Retinal pigment epithelial cell (primary cell): ENCODE data around the gene CFAP46.

Experiments
- DNase-seq: peaks from one replicate; pipeline ENCODE4 v3.0.0-alpha.2; 2010; ENCODE audit warnings: low read depth
- H3K4me3 ChIP-seq: 2 replicates; pipeline ENCODE4 v1.5.1; 2011; ENCODE audit warnings: mild to moderate bottlenecking, low read length, control low read depth, moderate library complexity
- CTCF ChIP-seq: conservative IDR thresholded peaks from 2 replicates; pipeline ENCODE4 v1.5.1; 2011; ENCODE audit warnings: low read depth, low read length, control low read depth, inconsistent platforms

CFAP46 gene

GRCh38 chr10:132884041-132884440, 58.3 kb downstream of the CFAP46 start:
- no peak overlapping the region for H3K4me3 ChIP-seq
- no peak for DNase-seq
- TF ChIP-seq CTCF, result no peak

DNA sequence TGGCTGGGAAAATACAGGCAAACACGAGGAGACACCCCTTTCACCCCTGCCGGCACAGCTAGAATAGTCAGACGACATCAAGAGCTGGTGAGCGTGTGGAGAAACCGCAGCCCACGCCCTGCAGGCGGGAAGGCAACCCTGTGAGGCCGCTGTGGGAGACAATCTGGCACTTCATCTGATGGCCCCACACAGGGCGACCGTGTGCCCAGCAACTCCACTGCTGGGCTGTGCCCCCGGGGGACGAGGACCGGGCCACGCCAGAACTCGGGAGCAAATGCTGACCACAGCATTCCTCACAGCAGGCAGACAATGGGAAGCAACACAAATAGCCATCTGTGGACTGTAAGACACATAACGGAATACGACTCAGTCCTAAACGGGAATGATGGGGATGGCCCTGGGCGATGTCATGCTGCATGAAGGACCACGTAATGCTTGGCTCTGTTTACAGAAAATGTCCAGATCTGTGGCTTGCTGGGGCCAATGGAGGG, 58.9 kb downstream of the CFAP46 start:
- no peak for DNase-seq
- no peak for TF ChIP-seq CTCF
- H3K4me3 ChIP-seq, result no peak overlapping the region

- no peak for TF ChIP-seq CTCF
- DNase-seq, result no peak
These were observed 60.1 kb downstream of the CFAP46 start for GRCh38 chr10:132882069-132882951.

GRCh38 chr10:132881186-132881920, 61.0 kb downstream of the CFAP46 start:
- no peak overlapping the region for H3K4me3 ChIP-seq
- no peak for DNase-seq
- no peak for TF ChIP-seq CTCF

More at GRCh38 chr10:132882069-132882951, 60.1 kb downstream of the CFAP46 start:
- no peak overlapping the region for H3K4me3 ChIP-seq

DNA sequence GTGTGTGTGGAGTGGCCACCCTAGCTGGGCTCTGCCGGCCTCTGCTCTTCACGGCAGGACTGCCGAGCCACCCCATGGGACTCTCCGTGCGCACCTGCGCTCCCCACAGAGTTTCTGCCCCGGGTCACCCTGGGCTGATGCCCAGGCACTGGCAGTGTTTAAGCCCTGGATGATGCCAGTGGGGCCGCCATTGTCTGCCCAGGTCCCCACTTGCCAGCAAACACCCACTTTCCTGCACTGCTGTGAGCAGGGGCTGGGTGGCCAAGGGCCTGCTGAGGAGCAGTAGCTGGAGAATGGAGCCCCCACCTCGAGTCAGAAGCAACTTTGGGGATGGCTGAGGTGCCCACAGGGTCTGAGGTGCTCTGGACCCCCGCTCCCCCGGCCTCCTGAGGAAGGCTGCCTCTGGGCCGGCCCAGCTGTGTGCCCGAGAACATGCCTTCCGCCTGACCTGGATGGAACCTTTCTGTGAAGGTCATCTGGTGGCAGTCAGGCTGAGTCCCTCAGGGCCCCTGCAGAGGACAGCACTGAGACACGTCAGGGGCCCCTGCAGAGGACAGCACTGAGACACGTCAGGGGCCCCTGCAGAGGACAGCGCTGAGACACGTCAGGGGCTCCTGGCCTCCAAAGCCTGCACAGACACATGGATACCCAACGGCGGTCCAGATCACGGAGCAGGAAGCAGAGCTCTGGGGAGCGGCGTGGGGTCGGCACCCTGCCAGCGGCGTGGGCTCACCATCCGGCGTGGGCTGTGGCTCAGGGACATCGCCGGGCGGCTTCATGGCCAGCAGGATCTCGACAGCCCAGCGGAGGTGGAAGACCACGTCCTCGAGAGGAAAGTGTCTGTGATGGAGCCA, 62.0 kb downstream of the CFAP46 start:
- no peak for DNase-seq
- H3K4me3 ChIP-seq, result no peak overlapping the region
- no peak for TF ChIP-seq CTCF

DNA sequence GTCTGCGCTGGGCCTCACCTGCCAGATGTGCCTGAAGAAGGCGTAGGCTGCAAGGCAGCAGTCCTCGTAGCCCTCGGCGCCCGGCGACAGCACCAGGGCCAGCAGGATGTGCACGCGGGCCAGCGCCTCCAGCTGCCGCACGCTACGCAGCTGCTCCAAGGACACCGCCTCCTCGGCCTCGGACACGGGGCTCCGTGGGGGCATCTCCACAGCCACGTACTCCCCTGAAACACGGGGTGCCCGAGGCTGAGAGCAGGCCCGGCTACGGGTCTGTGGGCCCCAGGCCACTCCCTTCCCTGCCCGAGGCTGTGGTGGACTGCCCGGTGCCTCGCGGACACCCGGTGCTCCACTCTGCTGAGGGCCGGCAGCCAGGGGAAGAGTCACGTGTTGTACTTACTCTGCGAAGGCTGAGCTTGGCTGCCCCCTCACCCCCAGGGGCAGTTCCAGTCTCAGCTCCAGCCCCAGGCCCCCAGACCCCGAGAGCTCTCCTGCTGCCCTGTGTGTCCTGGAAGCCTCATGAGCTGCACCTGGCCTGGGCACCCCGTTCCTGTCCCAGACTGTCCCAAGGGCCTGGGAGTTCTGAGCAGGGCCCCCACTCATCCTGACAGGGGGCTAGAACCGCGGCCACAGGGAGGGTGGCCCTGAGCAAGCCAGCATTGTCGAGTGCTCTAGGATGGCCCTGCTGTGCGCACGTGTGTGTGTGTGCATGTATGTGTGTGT, 62.8 kb downstream of the CFAP46 start:
- H3K4me3 ChIP-seq, result no peak overlapping the region
- no peak for DNase-seq
- TF ChIP-seq CTCF, result no peak
